Activated CD4-positive, alpha-beta memory T cell treated with anti-CD3 and anti-CD28 coated beads, Interleukin-2, amount 10 ng/mL, durations not matched to agents 7 days and 5 days (primary cell): Measurements from ENCODE around the gene RIN3. TPM values are rescaled to one million over a fixed set of nuclear protein-coding genes. Genes with fewer than 3 reads are reported as not detected.

Source experiments
- total RNA-seq, 2 experiments: library from RNA; stranded (reverse); gene quantifications; one replicate each; pipeline ENCODE4 v1.2.3, GENCODE V29; 2021

Gene RIN3
- total RNA-seq, 2 experiments from 2014 or later, result 29.3 to 31.5 TPM

Other genes with a start within 250 kb of the RIN3 start
- gene SLC24A4, start 190.6 kb upstream of the RIN3 start, total RNA-seq, result not detected
- 1 to 10 TPM; 5.3 to 5.9 TPM for gene LGMN, start 234.8 kb downstream of the RIN3 start, total RNA-seq